GM21529 (cell line): ENCODE data around the gene TTC7B.

Experiments used
- ATAC-seq: cut with Tn5 transposase; IDR thresholded peaks from one replicate; pipeline ENCODE4 v1.9.1; 2021; ENCODE audit not compliant: unreplicated experiment

Gene TTC7B

GRCh38 chr14:90777358-90777757 is 38.9 kb downstream of the TTC7B start:
- ATAC-seq, result no peak

- ATAC-seq, result no peak
Observed at GRCh38 chr14:90775441-90775840, 40.8 kb downstream of the TTC7B start.

- no peak for ATAC-seq
Observed at GRCh38 chr14:90774316-90774715, 41.9 kb downstream of the TTC7B start.

GRCh38 chr14:90773705-90774104 is 42.5 kb downstream of the TTC7B start:
- ATAC-seq, result no peak

GRCh38 chr14:90773196-90773486 is 43.1 kb downstream of the TTC7B start:
- no peak for ATAC-seq

GRCh38 chr14:90767899-90768298 is 48.3 kb downstream of the TTC7B start:
- ATAC-seq, result no peak

GRCh38 chr14:90760591-90761316 is 55.5 kb downstream of the TTC7B start:
- ATAC-seq, result no peak

- no peak for ATAC-seq
Observed at GRCh38 chr14:90760078-90760444, 56.2 kb downstream of the TTC7B start.

- peak; percentile 48 for ATAC-seq
Observed at GRCh38 chr14:90759370-90760077, 56.7 kb downstream of the TTC7B start.

GRCh38 chr14:90758959-90759358 is 57.3 kb downstream of the TTC7B start:
- ATAC-seq, result peak; percentile 39

GRCh38 chr14:90758028-90758889 is 58.0 kb downstream of the TTC7B start:
- peak; percentile 77 for ATAC-seq

- ATAC-seq, result no peak
Observed at GRCh38 chr14:90757452-90757851, 58.8 kb downstream of the TTC7B start.

GRCh38 chr14:90756755-90757345 is 59.4 kb downstream of the TTC7B start:
- ATAC-seq, result no peak

GRCh38 chr14:90755661-90756304 is 60.4 kb downstream of the TTC7B start:
- no peak for ATAC-seq

- ATAC-seq, result no peak
Observed at GRCh38 chr14:90753456-90754005, 62.7 kb downstream of the TTC7B start.

- no peak for ATAC-seq
Observed at GRCh38 chr14:90750701-90751100, 65.5 kb downstream of the TTC7B start.

GRCh38 chr14:90750191-90750590 is 66.0 kb downstream of the TTC7B start:
- ATAC-seq, result no peak

GRCh38 chr14:90747909-90748308 is 68.3 kb downstream of the TTC7B start:
- ATAC-seq, result no peak

GRCh38 chr14:90743826-90744225 is 72.4 kb downstream of the TTC7B start:
- no peak for ATAC-seq

GRCh38 chr14:90743425-90743824 is 72.8 kb downstream of the TTC7B start:
- no peak for ATAC-seq

- ATAC-seq, result no peak
Observed at GRCh38 chr14:90742729-90743128, 73.5 kb downstream of the TTC7B start.
